Kidney tubule cell (primary cell): ENCODE measurements around the gene TMBIM1.
A peak's percentile ranks its signal among the peaks of the same experiment; 100 is the strongest.
"Not testable (repeated sequence)": the region's sequence is repeated elsewhere in the genome, so short reads cannot be mapped to it uniquely, and the experiment has no call there.

ENCODE experiments used
- DNase-seq: peaks from one replicate; pipeline ENCODE4 v3.0.0-alpha.2; 2018; ENCODE audit warnings: low spot score

The TMBIM1 gene

GRCh38 chr2:218317835-218318234 is 25.5 kb upstream of the TMBIM1 start:
- no peak for DNase-seq

- no peak for DNase-seq
Observed at GRCh38 chr2:218317303-218317630, 25.0 kb upstream of the TMBIM1 start.

- DNase-seq, result no peak
Observed at GRCh38 chr2:218315397-218315796, 23.1 kb upstream of the TMBIM1 start.

- DNase-seq, result not testable (repeated sequence)
Observed at GRCh38 chr2:218314764-218315163, 22.5 kb upstream of the TMBIM1 start.

- no peak for DNase-seq
Observed at GRCh38 chr2:218313356-218313755, 21.1 kb upstream of the TMBIM1 start.

GRCh38 chr2:218312267-218312756 is 20.0 kb upstream of the TMBIM1 start:
- DNase-seq, result no peak

GRCh38 chr2:218311541-218312266 is 19.4 kb upstream of the TMBIM1 start:
- DNase-seq, result not testable (repeated sequence)

- DNase-seq, result no peak
Observed at GRCh38 chr2:218310853-218311540, 18.7 kb upstream of the TMBIM1 start.

- DNase-seq, result no peak
Observed at GRCh38 chr2:218307415-218308090, 15.2 kb upstream of the TMBIM1 start.

GRCh38 chr2:218306184-218306920 is 14.0 kb upstream of the TMBIM1 start:
- DNase-seq, result no peak

- no peak for DNase-seq
Observed at GRCh38 chr2:218305383-218305782, 13.1 kb upstream of the TMBIM1 start.

GRCh38 chr2:218301176-218301819 is 9.0 kb upstream of the TMBIM1 start:
- peak; percentile 86 for DNase-seq

- no peak for DNase-seq
Observed at GRCh38 chr2:218300141-218300540, 7.8 kb upstream of the TMBIM1 start.

- DNase-seq, result no peak
Observed at GRCh38 chr2:218298314-218298875, 6.1 kb upstream of the TMBIM1 start.

- DNase-seq, result no peak
Observed at GRCh38 chr2:218296847-218297246, 4.5 kb upstream of the TMBIM1 start.

GRCh38 chr2:218296200-218296599 is 3.9 kb upstream of the TMBIM1 start:
- DNase-seq, result no peak

GRCh38 chr2:218295029-218295428 is 2.7 kb upstream of the TMBIM1 start:
- DNase-seq, result peak; percentile 44

GRCh38 chr2:218294430-218295022 is 2.2 kb upstream of the TMBIM1 start:
- DNase-seq, result peak; percentile 39

- DNase-seq, result no peak
Observed at GRCh38 chr2:218293715-218294429, 1.6 kb upstream of the TMBIM1 start.

GRCh38 chr2:218291318-218292047 is 820 bp downstream of the TMBIM1 start:
- peak; percentile 57 for DNase-seq
